Measurements from ENCODE around the gene TRIM44.

- TF ChIP-seq ESRRA (IDR thresholded peaks at IDR 0.05; ENCODE audit: borderline replicate concordance, low read length), result no peak
- no peak; the same call in 2 of the 3 replicates for TF ChIP-seq CTCF (IDR thresholded peaks at IDR 0.05)
- no peak for TF ChIP-seq KDM5A (IDR thresholded peaks at IDR 0.05)
Observed at GRCh38 chr11:35619855-35620640, 42.5 kb upstream of the TRIM44 start.

Measured in A549 (cell line).